HEK293T (cell line): ENCODE data around the gene POPDC2.
A peak's percentile ranks its signal among the peaks of the same experiment; 100 is the strongest.

Experiments used
- CTCF ChIA-PET: fragments of 350-600 bp; formaldehyde crosslinking; extraction: SDS; loops from one replicate; lab custom pipeline; 2021; ENCODE audit warnings: antibody characterized with exemption, inconsistent platforms; lab: Yijun Ruan, JAX
- POLR2A ChIA-PET: fragments of 350-600 bp; formaldehyde crosslinking; extraction: SDS; loops from one replicate; lab custom pipeline; 2020; ENCODE audit warnings: antibody characterized with exemption, inconsistent platforms; lab: Yijun Ruan, JAX
- DNase-seq: peaks from one replicate; pipeline ENCODE4 v3.0.0; 2012; ENCODE audit warnings: mixed read lengths; ENCODE audit errors: extremely low spot score
- ARNT ChIP-seq: fragments of 450-650 bp; IDR thresholded peaks from 2 replicates; pipeline ENCODE4 v1.6.1; 2017; ENCODE audit warnings: mild to moderate bottlenecking
- BHLHE40 ChIP-seq: fragments of 450-650 bp; IDR thresholded peaks from 2 replicates; pipeline ENCODE4 v1.6.1; 2016; ENCODE audit warnings: mild to moderate bottlenecking, moderate library complexity, borderline replicate concordance
- CTBP1 ChIP-seq: fragments of 450-650 bp; IDR thresholded peaks from 2 replicates; pipeline ENCODE4 v1.6.1; 2016; ENCODE audit warnings: borderline replicate concordance
- ELF4 ChIP-seq: fragments of 450-650 bp; IDR thresholded peaks from 2 replicates; pipeline ENCODE4 v1.6.1; 2017; ENCODE audit warnings: antibody characterized with exemption
- FOXA1 ChIP-seq: fragments of 450-650 bp; IDR thresholded peaks from 2 replicates; pipeline ENCODE4 v1.6.1; 2016; ENCODE audit warnings: mild to moderate bottlenecking
- FOXK2 ChIP-seq: fragments of 450-650 bp; IDR thresholded peaks from 2 replicates; pipeline ENCODE4 v1.6.1; 2016; ENCODE audit warnings: mild to moderate bottlenecking
- FOXM1 ChIP-seq: fragments of 450-650 bp; IDR thresholded peaks from 2 replicates; pipeline ENCODE4 v1.6.1; 2017; ENCODE audit warnings: mild to moderate bottlenecking, borderline replicate concordance
- HDGF ChIP-seq: fragments of 450-650 bp; IDR thresholded peaks from 2 replicates; pipeline ENCODE4 v1.6.1; 2017; ENCODE audit warnings: antibody characterized with exemption, borderline replicate concordance
- L3MBTL2 ChIP-seq: fragments of 450-650 bp; conservative IDR thresholded peaks from 2 replicates; pipeline ENCODE4 v1.6.1; 2016; ENCODE audit warnings: mild to moderate bottlenecking
- LEF1 ChIP-seq: fragments of 450-650 bp; IDR thresholded peaks from 2 replicates; pipeline ENCODE4 v1.6.1; 2017; ENCODE audit warnings: mild to moderate bottlenecking, borderline replicate concordance
- NFRKB ChIP-seq: fragments of 450-650 bp; IDR thresholded peaks from 2 replicates; pipeline ENCODE4 v1.6.1; 2016; ENCODE audit warnings: mild to moderate bottlenecking, moderate library complexity
- PKNOX1 ChIP-seq: fragments of 450-650 bp; IDR thresholded peaks from 2 replicates; pipeline ENCODE4 v1.6.1; 2016
- SP1 ChIP-seq: fragments of 450-650 bp; IDR thresholded peaks from 2 replicates; pipeline ENCODE4 v1.6.1; 2017
- SUZ12 ChIP-seq: fragments of 450-650 bp; IDR thresholded peaks from 2 replicates; pipeline ENCODE4 v1.6.1; 2016; ENCODE audit warnings: mild to moderate bottlenecking
- TARDBP ChIP-seq: fragments of 450-650 bp; IDR thresholded peaks from 2 replicates; pipeline ENCODE4 v1.6.1; 2016
- ZNF384 ChIP-seq: fragments of 450-650 bp; IDR thresholded peaks from 2 replicates; pipeline ENCODE4 v1.6.1; 2016

The POPDC2 gene

GRCh38 chr3:119611664-119612063 lies 48.7 kb downstream of the POPDC2 start:
- TF ChIP-seq NFRKB (no peak), SP1 (no peak), FOXM1 (no peak)
- no peak for DNase-seq
- ChIA-PET CTCF (no interaction called here), POLR2A (no interaction called here)

GRCh38 chr3:119609301-119609700 lies 51.1 kb downstream of the POPDC2 start:
- CTCF ChIA-PET: no interaction called here
- TF ChIP-seq SP1: no peak
- TF ChIP-seq ARNT: no peak
- TF ChIP-seq HDGF: no peak
- no peak for TF ChIP-seq SUZ12
- TF ChIP-seq BHLHE40: no peak
- no peak for TF ChIP-seq LEF1
- TF ChIP-seq FOXM1: no peak
- TF ChIP-seq CTBP1: no peak
- TF ChIP-seq L3MBTL2: no peak
- no peak for TF ChIP-seq NFRKB
- TF ChIP-seq ELF4: no peak
- TF ChIP-seq PKNOX1: no peak
- no peak for TF ChIP-seq ZNF384
- no peak for TF ChIP-seq FOXK2
- TF ChIP-seq TARDBP: no peak
- TF ChIP-seq FOXA1: no peak
- POLR2A ChIA-PET: no interaction called here
- DNase-seq: no peak

- CTCF ChIA-PET: no interaction called here
Measured at GRCh38 chr3:119608405-119609000, 51.9 kb downstream of the POPDC2 start.

DNA sequence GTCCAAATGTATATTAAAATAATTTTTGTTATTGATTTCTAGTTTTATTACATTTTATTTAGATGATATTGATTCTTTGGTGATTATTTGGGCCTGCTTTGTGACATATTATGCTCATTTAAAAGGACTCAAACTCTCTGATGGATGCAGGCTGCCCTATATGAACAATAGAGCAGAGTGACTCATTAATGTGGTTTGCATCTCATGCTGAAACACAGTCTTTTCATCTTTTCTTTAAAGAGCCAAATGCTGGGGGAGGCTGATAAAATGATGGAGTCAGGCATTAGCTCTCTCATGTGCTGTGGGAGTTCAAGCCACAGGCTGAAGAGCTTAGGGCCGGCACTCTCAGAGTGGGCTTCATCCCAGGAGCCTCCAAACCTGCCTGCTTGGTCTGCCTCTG lies 55.5 kb downstream of the POPDC2 start:
- ChIA-PET CTCF (no interaction called here), POLR2A (no interaction called here)
- no peak for TF ChIP-seq LEF1
- no peak for TF ChIP-seq FOXA1
- TF ChIP-seq FOXM1: no peak
- TF ChIP-seq PKNOX1: no peak
- no peak for TF ChIP-seq ELF4
- TF ChIP-seq ARNT: no peak
- TF ChIP-seq CTBP1: no peak
- no peak for TF ChIP-seq HDGF
- TF ChIP-seq SP1: no peak
- no peak for TF ChIP-seq L3MBTL2
- no peak for TF ChIP-seq FOXK2
- DNase-seq: no peak

More at GRCh38 chr3:119608405-119609000, 51.9 kb downstream of the POPDC2 start:
- POLR2A ChIA-PET: no interaction called here
- no peak for DNase-seq
- peak; percentile 68 for TF ChIP-seq PKNOX1
- no peak for TF ChIP-seq FOXA1
- no peak for TF ChIP-seq ZNF384

- no peak for DNase-seq
- POLR2A ChIA-PET: interaction anchor here (1.4 kb wide), 1 partner anchor 74 kb away, joined by 3 read pairs; the partner anchor contains the start of gene COX17
- CTCF ChIA-PET: no interaction called here
- TF ChIP-seq L3MBTL2: no peak
- TF ChIP-seq NFRKB: no peak
- TF ChIP-seq ZNF384: no peak
- TF ChIP-seq BHLHE40: no peak
- no peak for TF ChIP-seq ELF4
- no peak for TF ChIP-seq LEF1
- no peak for TF ChIP-seq ARNT
- TF ChIP-seq CTBP1: no peak
- TF ChIP-seq PKNOX1: no peak
- no peak for TF ChIP-seq FOXK2
- no peak for TF ChIP-seq SP1
- TF ChIP-seq FOXA1: no peak
- TF ChIP-seq TARDBP: no peak
- no peak for TF ChIP-seq HDGF
- TF ChIP-seq SUZ12: no peak
- no peak for TF ChIP-seq FOXM1
Measured at GRCh38 chr3:119602676-119603075, 57.7 kb downstream of the POPDC2 start.

DNA sequence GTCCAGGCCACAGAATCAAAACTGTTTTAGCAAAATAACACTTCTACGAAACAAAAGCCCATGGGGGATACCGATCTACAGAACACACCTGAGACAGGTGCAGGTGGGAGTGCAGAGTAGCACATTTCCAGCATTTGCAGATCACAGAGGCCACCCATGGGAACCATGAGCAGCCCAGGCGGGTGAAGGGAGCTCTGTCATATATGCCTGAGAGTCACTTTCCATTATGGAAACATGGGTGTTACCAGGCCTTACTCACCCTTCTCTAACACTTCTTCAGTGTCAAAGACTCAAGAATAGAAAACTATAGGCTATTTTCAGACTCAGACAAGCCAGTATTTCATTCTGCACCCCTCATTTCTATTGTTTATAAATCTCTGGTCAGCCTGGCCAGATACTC lies 59.2 kb downstream of the POPDC2 start:
- ChIA-PET CTCF (interaction anchor here (1.0 to 1.5 kb wide), 2 partner anchors 23 to 43 kb away, joined by 3 read pairs; no protein-coding TSS in a partner anchor), POLR2A (interaction anchor here (1.0 kb wide), 2 partner anchors 81 to 493 kb away, joined by 3 read pairs; partner anchors contain the start of gene GSK3B)
- TF ChIP-seq ZNF384 (no peak), SP1 (no peak), CTBP1 (no peak), PKNOX1 (no peak), FOXA1 (no peak), NFRKB (no peak), FOXM1 (no peak), LEF1 (no peak), ELF4 (no peak), BHLHE40 (no peak), SUZ12 (no peak), TARDBP (no peak), FOXK2 (no peak), ARNT (no peak), L3MBTL2 (no peak), HDGF (no peak)
- DNase-seq: no peak
